Fibroblast of skin of left quadriceps (primary cell): ENCODE results near the gene STK32B.
A peak's percentile ranks its signal among the peaks of the same experiment; 100 is the strongest.

ENCODE experiments used
- DNase-seq, 2 experiments: peaks; one replicate each; pipeline ENCODE4 v3.0.0-alpha.2; 2013; ENCODE audit warnings: low read depth in 2 of 2

The STK32B gene

DNA sequence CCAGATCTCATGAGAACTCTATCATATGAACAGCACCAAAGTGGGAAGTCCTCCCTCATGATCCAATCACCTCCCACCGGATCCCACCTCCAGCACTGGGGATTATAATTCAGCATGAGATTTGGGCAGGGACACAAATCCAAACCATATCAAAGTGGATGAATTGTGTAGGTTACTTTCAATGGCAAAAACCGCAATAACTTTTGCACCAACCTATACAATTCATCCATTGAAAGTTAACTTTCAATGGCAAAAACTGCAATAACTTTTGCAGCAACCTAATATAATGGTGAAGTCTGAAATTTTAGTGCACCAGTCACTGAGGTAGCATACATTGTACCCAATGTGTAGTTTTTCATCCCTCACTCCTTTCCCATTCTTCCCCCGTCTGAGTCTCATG is 16.6 kb downstream of the STK32B start:
- DNase-seq = no peak

DNA sequence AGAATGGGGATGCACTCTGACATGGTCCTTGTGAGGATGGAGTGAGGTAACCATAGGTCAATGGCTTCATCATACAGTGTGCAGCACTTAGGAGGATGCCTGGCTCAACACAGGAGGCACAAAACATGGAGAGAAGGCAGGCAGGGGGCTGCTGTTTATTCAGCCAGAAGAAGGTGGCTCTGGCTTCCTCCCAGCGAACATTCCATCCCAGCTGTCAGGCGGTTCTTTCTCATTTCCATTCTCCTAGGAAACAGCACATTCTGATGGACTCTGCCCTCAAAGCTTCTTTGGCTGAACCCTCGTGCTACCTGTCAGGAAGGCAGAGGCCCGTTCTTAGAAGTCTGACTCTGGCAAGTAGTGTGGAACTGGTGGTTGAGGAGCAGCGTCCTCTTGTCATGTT is 18.6 kb downstream of the STK32B start:
- no peak for DNase-seq

DNA sequence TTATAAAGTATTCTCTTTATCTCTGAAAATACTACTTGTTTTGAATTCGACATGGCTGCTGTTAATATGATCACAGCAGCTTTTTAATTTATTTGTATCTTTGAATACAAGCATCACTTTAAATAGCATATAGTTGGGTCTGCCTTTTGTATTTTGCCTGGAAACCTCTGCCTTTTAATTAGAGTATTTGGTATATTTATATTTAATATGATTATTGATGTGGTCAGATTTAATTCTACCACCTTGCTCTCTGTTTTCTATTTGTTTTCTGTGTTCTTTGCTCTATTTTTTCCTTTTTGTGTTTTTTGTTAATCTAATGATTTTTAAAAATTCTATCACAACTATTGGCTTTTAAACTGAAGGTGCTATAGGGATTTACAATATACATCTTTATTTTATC is 21.7 kb downstream of the STK32B start:
- DNase-seq = no peak

DNA sequence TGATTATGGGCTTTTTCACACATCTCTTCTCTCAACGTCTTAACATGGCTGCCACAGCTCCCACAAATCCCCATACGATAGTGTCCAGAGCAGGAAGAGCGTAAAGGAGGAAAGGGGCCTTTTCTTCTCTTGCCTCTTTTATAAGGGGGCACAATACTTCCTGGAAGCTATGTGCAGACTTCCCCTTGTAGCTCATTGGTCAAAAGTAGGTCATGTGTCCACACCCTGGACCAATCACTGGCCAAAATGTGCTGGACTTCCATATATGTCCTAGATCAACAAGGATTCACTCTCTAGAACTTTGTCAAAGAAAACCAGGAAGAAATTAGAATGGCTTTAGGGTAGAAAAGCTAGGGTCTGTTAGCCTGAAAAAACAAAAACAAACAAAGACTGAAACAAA is 26.7 kb downstream of the STK32B start:
- no peak for DNase-seq

DNA sequence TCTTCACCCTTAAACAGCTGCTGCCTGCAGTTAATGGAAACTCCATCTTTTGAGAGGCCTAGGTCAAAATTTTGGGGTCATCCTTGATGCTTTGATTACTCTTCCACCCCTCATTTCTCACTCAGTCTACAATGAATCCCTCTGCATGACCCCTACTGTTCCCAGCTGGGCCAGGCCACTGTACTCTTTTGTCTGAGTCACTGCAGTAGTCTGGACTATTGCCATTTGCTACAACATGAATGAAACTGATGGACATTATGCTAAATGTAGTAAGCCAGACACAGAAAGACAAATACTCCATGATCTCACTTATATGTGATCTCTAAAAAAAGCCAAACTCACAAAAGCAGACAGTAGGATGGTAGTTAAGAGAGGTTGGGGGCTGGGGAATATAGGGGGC is 28.3 kb downstream of the STK32B start:
- no peak for DNase-seq

DNA sequence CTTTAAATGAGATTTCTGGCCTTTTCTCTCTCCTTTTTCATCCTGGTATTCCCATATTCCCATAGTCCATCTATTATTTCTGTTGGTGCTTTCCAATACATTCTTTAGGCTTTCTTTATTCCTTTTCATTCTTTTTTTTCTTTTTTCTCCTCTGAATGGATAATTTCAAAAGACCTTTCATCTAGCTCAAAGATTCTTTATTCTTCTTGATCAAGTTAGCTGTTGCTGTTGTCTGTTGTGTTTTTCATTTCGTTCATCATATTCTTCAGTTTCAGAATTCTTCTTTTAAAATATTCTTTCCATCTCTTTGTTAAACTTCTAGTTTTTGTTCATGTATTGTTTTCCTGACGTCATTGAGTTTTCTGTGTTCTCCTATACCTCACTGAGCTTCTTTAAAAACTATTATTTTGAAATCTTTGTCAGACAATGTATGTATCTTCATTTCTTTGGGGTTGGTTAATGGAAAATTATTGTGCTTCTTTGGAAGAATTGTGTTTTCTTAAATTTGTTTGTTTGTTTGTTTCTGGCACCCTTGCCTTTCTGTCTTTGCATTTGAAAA is 30.2 kb downstream of the STK32B start:
- no peak for DNase-seq

DNA sequence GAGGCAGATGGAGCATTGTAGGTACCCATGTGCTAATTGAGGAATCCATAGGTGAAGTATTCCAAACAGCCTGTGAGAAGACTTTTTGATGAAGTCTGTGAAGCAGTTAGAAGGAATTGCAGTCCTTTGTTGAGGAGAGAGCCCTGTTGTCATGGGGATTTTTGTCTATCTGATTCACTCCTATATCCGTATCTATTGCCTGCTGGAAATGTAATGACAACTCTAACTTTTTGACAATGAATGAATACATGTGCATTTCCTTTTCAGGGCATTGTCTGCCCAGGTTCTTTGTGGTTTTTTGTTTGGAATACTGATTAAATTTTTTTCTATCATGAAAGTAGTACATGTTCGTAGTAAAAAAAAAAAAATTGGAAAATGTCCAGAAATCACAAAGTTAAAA is 31.1 kb downstream of the STK32B start:
- DNase-seq = no peak

DNA sequence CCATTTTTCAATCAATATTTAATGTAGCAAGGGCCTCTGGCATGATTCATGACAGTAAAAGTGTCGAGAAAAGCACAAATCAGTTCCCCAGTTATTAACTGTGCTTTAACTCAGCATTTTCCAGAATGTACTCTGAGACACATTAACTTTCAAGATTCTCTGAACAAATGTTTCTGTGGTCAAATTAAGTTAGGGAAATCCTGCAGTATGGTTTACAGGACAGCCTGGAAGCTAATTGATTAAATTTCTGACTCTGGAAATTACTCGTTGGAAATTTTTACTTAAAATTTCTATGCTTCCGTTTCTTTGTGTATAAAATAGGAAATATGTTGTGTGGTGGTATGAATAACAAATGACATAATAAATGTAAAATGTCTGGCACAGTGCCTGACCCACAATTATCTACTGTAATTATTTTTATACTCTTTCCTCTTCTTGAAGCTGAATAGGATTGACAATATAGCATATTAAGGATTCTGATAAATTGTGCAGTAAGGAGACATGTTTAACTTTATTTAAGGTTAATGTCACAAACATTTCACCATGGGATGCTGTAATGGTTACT is 33.7 kb downstream of the STK32B start:
- no peak for DNase-seq

DNA sequence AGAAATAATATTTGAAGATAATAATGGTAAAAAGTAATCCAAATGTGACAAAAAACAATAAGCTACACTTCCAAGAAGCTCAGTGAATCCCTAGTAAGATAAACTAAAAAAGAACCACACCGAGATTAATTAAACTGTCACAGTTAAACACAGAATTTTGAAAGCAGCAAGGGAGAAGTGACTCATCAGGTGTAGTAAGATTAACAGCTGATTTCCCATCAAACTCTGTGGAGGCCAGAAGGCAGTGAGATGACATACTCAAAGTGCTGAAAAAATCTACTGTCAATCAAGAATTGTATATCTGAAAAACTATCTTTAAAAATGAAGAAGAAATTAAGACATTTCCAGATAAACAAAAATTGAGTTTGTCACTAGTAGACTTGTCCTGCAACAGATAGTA is 35.3 kb downstream of the STK32B start:
- DNase-seq = no peak

DNA sequence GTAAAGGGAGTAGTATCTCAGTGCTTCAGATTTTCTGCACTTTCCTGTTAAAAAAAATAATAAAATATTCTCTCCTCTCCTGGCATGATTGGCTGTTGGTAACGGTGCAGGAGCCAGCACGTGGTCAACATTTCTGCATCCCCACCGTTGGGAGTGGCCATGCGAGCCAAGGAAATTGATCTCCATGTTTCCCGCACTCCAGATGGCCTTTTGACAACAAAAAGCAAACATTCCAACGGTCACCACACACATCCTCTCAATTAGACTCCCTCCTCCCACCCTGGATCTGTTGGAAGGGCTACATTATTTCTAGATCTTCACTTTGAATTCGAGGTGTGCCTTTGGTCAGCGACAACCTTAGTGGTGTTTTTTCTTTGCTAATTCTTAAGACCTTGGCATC is 45.0 kb downstream of the STK32B start:
- no peak for DNase-seq

DNA sequence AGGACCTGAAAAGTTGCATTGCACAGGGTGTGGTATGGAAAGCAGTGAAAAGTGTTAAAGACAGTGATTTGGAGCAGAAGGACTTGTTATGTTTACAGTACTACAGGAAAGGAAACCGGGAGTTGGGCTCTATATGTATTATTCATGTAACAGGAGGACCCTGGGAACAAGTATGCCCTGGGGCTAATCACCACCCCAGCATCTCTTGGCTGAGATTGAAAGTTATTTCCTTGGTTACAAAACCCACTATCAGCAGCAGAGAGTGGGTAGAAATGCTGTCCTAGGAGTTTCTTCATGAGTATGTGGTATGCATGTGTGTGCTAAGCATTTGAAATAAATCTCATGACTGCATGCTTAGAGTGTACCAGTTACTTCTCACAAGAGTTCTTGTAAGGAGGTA is 46.9 kb downstream of the STK32B start:
- DNase-seq = no peak

DNA sequence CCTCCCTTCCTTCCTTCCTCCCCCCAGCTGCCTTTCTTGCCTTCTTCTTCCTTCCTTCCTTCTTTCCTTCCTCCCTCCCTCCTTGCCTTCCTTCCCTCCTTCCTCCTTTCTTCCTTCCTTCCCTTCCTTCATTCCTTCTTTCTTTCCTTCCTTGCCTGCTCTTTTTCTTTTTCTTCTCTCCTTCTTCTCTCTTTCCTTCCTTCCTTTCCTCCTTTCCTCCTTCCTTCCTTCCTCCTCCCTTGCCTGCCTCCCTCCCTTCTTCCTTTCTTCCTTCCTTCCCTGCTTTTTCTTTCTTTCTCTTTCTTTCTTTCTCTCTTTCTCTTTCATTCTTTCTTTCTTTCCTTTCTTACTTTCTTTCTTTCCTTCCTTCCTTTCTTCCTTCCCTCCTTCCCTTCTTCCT is 49.1 kb downstream of the STK32B start:
- DNase-seq = no peak

DNA sequence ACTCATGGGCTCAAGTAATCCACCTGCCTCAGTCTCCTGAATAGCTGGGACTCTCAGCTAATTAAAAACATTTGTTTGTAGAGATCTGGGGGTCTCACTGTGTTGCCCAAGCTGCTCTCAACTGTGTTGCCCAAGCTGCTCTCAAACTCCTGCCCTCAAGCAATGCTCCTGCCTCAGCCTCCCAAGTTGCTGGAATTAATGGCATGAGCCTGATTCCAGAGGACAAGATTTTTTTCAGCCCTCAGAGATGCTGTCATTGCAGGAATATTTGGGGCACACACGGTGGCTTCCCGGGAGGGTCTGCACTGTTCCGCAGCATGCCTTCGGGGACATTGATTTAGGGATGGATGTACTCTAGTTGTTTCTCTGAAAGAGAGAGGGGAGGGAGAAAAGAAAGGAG is 49.7 kb downstream of the STK32B start:
- DNase-seq = no peak

DNA sequence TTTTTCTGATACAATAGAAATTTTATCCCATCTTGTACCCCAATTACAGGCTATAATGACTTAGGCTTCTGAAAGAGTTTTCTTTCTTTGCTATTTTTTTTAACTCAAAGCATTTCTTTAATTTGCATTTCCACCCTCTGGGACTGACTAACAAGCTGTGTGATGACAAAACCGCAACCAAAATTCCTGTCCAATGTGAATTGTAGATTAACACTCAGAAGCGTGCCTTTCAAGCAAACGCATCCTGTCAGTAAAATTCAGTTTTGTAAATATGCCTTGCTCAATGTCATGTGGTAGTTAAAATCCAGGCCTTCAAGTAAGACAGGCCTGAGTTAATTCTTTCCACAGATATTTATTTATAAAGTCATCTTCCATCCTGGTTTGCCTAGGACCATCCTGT is 50.3 kb downstream of the STK32B start:
- DNase-seq = peak; percentile 54 to 55

DNA sequence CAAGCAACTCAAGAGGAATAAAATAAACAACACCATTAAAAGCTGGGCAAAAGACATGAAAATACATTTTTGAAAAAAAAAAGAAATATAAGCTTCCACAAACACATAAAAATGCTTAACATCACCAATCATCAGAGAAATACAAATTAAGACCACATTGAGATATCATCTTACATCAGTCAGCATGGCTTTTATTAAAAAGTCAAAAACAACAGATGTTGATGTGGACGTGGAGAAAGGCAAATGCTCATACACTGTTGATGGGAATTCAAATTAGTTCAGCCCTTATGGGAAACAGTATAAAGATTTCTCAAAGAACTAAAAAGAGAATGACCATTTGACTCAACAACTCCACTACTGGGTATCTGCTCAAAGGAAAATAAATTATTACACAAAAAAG is 59.6 kb downstream of the STK32B start:
- DNase-seq = peak; percentile 48 to 56

DNA sequence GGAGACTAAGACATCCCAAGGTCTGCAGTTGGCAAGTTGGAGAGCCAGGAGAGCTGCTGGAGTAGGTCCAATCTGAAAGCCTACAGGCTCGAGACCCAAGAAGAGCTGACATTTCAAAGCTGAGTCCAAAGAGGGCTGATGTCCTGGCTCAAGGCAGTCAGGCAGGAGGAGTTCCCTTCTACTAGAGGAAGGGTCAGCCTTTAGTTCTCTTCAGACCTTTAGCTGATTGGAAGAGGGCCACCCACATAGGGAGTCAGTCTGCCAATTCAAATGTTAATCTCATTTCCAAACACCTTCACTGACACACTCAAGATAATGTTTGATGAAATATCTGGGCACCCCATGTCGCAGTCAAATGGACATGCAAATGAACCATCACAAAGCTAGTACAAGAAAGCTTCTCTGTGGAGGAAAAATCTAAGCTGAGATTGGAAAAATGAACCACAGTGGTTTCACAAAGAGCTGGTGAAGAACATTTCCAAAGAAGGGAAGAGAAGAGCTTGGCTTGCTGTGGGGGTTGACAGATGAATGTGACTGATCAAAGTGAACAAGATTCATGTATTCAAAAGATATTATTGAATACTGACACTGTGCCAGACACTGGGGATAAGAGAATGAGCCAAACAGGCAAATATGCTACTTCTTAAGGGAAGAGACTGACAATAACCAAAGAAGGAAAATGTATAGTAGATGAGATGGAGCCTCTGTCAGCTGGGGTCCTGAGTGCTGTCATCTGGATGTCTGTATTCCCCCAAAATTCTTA is 61.2 kb downstream of the STK32B start:
- DNase-seq = no peak

DNA sequence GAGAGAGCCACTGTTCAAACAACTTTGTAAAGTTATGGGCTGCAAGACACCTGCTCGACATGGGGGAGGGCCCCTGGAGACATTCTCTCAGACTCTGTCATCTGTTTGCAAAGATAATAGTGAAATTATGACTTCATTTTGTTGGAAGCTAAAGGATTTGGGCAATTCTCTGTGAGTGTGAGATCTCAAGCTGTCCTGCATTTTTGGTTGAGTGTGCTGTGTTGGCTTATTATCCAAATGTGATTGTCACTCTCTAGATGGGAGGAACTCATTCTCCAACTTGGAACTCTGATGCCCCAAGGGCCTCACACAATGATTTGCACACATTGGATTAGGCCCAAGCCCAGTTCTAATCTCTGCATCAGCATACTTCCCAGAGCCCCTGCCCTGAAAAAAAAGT is 63.7 kb downstream of the STK32B start:
- no peak for DNase-seq

DNA sequence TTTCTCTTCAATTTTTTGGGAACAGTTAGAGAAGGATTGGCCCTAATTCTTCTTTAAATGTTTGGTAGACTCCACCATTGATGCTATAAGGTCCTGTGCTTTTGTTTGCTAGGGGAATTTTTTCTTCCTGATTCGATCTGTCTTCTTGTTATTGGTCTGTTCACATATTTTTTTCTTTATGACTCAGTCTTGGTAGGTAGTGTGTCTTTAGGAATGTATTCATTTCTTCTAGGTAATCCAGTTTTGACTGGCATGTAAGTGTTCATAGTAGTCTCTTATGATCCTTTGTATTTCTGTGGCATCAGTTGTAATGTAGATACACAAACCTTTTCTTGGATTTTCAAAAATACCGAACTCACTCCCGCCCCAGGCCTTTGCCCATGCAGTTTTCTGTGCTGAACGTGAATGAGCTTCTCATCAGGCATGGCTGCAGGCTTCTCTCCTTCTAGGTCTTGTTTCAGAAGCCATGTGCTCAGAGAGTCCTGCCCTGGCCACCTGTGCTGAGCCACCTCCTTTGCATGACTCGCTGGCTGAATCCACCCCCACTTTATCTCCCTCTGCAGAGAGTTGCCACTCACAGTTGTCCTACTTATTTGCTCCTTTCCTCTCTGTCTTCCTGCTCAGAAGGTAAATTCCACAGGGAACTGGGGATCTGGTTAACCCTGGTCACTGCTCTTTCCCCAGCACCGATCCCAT is 67.0 kb downstream of the STK32B start:
- no peak for DNase-seq

DNA sequence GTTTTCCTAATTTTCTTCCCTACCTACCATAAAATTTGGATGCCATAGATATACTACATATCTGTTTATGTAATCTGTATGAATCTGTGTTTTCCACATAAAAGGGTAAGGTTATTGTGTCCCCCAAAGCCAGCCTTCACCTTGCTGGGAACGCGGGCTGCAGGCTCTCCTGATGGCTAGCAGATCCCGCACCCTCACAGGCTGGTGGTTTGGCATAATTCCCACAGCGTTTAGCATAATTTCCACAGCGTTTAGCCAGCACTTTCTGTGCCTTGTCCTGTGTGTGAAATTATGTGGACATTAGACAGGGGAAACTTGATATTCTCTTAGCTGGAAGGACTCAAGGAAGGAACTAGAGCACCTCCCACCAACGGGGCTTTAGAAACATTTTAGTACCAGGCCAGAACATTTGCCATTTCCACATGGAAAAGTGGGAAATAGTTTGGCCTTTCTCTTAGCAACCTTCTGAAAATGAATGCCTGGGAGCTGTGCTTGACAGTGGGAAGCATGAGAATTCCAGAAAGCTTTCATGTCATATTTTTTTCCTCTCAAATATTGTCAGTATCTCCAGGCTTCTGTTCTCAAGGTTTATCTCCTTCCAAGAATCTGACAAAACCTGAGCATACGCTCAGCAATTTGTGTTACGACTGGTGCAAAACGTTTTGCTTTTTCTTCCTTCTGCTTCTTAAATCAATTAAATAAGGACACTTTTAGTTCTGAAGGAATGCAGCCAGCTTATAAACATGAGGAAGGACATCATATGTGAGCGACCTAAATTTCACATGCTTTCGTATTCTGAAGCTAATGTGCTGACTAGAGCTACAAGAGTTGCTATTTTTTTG is 67.9 kb downstream of the STK32B start:
- no peak for DNase-seq

DNA sequence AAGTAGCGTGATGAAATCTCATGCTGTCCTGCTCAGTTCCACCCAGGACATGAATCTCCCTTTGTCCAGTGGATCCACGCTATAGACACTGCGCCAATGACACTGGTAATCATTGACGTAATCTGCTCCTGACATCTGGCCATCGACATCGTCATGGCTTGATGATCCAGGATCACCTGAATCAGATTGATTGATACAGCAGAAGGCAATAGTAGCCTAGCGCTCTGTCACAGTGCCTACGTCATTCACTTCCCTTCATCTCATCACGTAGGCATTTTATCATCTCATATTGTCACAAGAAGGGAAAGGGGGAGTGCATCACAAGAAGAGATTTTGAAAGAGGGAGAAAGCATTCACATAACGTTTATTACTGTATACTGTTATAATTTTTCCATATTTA is 68.8 kb downstream of the STK32B start:
- no peak for DNase-seq

DNA sequence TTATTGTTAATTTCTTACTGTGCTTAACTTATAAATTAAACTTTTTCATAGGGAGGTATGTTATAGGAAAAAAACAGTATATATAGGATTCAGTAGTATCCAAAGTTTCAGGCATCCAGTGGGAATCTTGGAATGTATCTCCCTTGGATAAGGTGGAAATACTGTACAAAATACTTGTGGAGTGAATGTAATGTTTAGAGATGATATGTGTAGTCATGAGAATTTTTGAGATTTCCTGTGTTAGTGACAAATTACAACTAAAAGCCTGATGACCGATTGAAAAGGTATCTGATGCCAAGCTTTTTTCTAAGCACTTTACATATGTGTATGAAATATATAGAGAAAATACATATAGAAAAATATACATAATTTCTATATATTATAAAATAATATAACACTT is 69.2 kb downstream of the STK32B start:
- DNase-seq = no peak

DNA sequence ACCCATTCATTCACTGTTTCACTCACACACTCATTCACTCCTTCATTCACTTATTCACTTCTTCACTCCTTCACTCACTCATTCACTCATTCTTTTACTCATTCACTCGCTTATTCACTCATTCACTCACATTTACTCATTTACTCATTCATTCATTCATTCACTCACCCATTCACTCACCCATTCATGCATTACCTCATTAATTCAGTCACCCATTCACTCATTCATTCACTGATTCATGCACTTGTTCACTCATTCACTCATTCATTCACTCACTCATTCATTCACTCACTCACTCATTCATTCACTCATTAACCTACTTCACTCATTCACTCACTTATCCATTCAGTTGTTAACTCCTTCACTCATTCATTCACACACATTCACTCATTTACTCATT is 70.8 kb downstream of the STK32B start:
- no peak for DNase-seq
